ENCODE results near the gene KDM2B. TPM values are rescaled to one million over a fixed set of nuclear protein-coding genes. Genes with fewer than 3 reads are reported as not detected.

The KDM2B gene
- total and polyA plus RNA-seq, 2 experiments from 2014 or later = 59.4 to 161 TPM

DNA sequence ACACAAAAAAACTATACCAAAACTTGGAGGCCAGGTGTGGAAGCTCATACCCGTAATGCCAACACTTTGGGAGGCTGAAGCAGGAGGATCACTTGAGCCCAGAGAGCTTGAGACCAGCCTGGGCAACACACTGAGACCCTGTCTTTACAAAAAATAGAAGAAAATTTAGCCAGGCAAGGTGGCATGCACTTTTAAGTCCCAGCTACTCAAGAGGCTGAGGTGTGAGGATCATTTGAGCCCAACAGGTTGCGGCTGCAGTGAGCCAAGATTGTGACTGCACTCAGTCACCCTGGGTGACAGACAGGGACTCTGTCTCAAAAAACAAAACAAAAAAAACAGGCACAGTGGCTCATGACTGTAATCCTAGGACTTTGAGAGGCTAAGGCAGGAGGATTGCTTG lies 105.5 kb downstream of the KDM2B start:
- no peak overlapping the region for H3K27ac ChIP-seq (ENCODE audit: low read depth)
- no peaks in the 10 kb centered on the region for H3K27me3 ChIP-seq (ENCODE audit: insufficient read depth)
- H3F3A ChIP-seq (replicated peaks; ENCODE audit: low read depth) = 0 out of 2 replicates have a peak, but pooled peaks cover 8% of the 10 kb centered on the region
- H3K4me1 Mint-ChIP-seq = peaks cover 17% of the 10 kb centered on the region
- no peak overlapping the region for H3K4me3 ChIP-seq
- no peaks in the 10 kb centered on the region for H3K9me2 ChIP-seq (ENCODE audit: insufficient read depth)
- H3K27ac Mint-ChIP-seq = peak overlapping the region; percentile 44; the same call in 1 of the 2 replicates
- no peak for DNase-seq (ENCODE audit: low spot score)
- no peak overlapping the region for H3K4me2 ChIP-seq
- TF ChIP-seq, protein P1, sequence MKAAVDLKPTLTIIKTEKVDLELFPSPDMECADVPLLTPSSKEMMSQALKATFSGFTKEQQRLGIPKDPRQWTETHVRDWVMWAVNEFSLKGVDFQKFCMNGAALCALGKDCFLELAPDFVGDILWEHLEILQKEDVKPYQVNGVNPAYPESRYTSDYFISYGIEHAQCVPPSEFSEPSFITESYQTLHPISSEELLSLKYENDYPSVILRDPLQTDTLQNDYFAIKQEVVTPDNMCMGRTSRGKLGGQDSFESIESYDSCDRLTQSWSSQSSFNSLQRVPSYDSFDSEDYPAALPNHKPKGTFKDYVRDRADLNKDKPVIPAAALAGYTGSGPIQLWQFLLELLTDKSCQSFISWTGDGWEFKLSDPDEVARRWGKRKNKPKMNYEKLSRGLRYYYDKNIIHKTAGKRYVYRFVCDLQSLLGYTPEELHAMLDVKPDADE (IDR thresholded peaks at IDR 0.05) = no peak
- TF ChIP-seq, protein P2, sequence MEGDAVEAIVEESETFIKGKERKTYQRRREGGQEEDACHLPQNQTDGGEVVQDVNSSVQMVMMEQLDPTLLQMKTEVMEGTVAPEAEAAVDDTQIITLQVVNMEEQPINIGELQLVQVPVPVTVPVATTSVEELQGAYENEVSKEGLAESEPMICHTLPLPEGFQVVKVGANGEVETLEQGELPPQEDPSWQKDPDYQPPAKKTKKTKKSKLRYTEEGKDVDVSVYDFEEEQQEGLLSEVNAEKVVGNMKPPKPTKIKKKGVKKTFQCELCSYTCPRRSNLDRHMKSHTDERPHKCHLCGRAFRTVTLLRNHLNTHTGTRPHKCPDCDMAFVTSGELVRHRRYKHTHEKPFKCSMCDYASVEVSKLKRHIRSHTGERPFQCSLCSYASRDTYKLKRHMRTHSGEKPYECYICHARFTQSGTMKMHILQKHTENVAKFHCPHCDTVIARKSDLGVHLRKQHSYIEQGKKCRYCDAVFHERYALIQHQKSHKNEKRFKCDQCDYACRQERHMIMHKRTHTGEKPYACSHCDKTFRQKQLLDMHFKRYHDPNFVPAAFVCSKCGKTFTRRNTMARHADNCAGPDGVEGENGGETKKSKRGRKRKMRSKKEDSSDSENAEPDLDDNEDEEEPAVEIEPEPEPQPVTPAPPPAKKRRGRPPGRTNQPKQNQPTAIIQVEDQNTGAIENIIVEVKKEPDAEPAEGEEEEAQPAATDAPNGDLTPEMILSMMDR (conservative IDR thresholded peaks at IDR 0.05; ENCODE audit: low read depth in 2 of 2) = no peak
- TF ChIP-seq EZH2 (IDR thresholded peaks at IDR 0.05; ENCODE audit: low read depth, unreplicated experiment) (no peak), POLR2AphosphoS5 (IDR thresholded peaks at IDR 0.05; ENCODE audit: low read depth) (no peak), JUNB (IDR thresholded peaks at IDR 0.05; ENCODE audit: unreplicated experiment) (no peak), ZNF114 (CRISPR knock-in tag; IDR thresholded peaks at IDR 0.05) (no peak), STAT1 (IDR thresholded peaks at IDR 0.05; ENCODE audit: unreplicated experiment) (no peak), NANOG (IDR thresholded peaks at IDR 0.05; ENCODE audit: borderline replicate concordance) (no peak), CREB1 (CRISPR knock-in tag; IDR thresholded peaks at IDR 0.05; ENCODE audit: low read depth) (no peak), EZH2phosphoT487 (IDR thresholded peaks at IDR 0.05; ENCODE audit: unreplicated experiment) (no peak)
- TF ChIP-seq, protein P3, sequence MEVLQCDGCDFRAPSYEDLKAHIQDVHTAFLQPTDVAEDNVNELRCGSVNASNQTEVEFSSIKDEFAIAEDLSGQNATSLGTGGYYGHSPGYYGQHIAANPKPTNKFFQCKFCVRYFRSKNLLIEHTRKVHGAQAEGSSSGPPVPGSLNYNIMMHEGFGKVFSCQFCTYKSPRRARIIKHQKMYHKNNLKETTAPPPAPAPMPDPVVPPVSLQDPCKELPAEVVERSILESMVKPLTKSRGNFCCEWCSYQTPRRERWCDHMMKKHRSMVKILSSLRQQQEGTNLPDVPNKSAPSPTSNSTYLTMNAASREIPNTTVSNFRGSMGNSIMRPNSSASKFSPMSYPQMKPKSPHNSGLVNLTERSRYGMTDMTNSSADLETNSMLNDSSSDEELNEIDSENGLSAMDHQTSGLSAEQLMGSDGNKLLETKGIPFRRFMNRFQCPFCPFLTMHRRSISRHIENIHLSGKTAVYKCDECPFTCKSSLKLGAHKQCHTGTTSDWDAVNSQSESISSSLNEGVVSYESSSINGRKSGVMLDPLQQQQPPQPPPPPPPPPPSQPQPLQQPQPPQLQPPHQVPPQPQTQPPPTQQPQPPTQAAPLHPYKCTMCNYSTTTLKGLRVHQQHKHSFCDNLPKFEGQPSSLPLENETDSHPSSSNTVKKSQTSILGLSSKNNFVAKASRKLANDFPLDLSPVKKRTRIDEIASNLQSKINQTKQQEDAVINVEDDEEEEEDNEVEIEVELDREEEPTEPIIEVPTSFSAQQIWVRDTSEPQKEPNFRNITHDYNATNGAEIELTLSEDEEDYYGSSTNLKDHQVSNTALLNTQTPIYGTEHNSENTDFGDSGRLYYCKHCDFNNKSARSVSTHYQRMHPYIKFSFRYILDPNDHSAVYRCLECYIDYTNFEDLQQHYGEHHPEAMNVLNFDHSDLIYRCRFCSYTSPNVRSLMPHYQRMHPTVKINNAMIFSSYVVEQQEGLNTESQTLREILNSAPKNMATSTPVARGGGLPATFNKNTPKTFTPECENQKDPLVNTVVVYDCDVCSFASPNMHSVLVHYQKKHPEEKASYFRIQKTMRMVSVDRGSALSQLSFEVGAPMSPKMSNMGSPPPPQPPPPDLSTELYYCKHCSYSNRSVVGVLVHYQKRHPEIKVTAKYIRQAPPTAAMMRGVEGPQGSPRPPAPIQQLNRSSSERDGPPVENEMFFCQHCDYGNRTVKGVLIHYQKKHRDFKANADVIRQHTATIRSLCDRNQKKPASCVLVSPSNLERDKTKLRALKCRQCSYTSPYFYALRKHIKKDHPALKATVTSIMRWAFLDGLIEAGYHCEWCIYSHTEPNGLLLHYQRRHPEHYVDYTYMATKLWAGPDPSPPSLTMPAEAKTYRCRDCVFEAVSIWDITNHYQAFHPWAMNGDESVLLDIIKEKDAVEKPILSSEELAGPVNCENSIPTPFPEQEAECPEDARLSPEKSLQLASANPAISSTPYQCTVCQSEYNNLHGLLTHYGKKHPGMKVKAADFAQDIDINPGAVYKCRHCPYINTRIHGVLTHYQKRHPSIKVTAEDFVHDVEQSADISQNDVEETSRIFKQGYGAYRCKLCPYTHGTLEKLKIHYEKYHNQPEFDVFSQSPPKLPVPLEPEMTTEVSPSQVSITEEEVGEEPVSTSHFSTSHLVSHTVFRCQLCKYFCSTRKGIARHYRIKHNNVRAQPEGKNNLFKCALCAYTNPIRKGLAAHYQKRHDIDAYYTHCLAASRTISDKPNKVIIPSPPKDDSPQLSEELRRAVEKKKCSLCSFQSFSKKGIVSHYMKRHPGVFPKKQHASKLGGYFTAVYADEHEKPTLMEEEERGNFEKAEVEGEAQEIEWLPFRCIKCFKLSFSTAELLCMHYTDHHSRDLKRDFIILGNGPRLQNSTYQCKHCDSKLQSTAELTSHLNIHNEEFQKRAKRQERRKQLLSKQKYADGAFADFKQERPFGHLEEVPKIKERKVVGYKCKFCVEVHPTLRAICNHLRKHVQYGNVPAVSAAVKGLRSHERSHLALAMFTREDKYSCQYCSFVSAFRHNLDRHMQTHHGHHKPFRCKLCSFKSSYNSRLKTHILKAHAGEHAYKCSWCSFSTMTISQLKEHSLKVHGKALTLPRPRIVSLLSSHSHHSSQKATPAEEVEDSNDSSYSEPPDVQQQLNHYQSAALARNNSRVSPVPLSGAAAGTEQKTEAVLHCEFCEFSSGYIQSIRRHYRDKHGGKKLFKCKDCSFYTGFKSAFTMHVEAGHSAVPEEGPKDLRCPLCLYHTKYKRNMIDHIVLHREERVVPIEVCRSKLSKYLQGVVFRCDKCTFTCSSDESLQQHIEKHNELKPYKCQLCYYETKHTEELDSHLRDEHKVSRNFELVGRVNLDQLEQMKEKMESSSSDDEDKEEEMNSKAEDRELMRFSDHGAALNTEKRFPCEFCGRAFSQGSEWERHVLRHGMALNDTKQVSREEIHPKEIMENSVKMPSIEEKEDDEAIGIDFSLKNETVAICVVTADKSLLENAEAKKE (CRISPR knock-in tag; IDR thresholded peaks at IDR 0.05) = no peak
- peaks cover 36% of the 10 kb centered on the region for H4K20me1 ChIP-seq (replicated peaks; ENCODE audit: insufficient read depth)
- peaks cover 9% of the 10 kb centered on the region for H3K4me1 ChIP-seq (ENCODE audit: insufficient read depth)
- H3K27me3 Mint-ChIP-seq (ENCODE audit: insufficient read depth, low read depth, poor library complexity) = peaks cover 5% of the 10 kb centered on the region
- H3K36me3 ChIP-seq (ENCODE audit: insufficient read depth) = no peaks in the 10 kb centered on the region; the same call in 1 of the 2 replicates
- H3K36me3 Mint-ChIP-seq (ENCODE audit: low read depth) = peaks cover 9% of the 10 kb centered on the region; the same call in 1 of the 3 replicates
- H2AFZ ChIP-seq = no peak overlapping the region
- ATAC-seq = no peak
- H3K79me2 ChIP-seq (replicated peaks; ENCODE audit: insufficient read depth) = peaks cover 51% of the 10 kb centered on the region
- H3K4me3 Mint-ChIP-seq = no peak overlapping the region
- H3K9me3 Mint-ChIP-seq = no peaks in the 10 kb centered on the region; the same call in 2 of the 3 replicates

All from GM23338 (cell line).